WERI-Rb-1 (cell line): Measurements from ENCODE around the gene STEAP2.
"Not testable (repeated sequence)": the region's sequence is repeated elsewhere in the genome, so short reads cannot be mapped to it uniquely, and the experiment has no call there.

Source experiments
- DNase-seq: peaks from one replicate; pipeline ENCODE4 v3.0.0-alpha.2; 2020
- H3K27ac ChIP-seq: fragments of 250-450 bp; sonication (Bioruptor Pico); 2 replicates; pipeline ENCODE4 v1.5.1; 2020; ENCODE audit warnings: mild to moderate bottlenecking, moderate library complexity
- H3K27me3 ChIP-seq: fragments of 250-450 bp; sonication (Bioruptor Pico); 2 replicates; pipeline ENCODE4 v1.5.1; 2021; ENCODE audit warnings: mild to moderate bottlenecking, low read depth, moderate library complexity; ENCODE audit not compliant: insufficient read depth, severe bottlenecking
- H3K36me3 ChIP-seq: fragments of 250-450 bp; sonication (Bioruptor Pico); 2 replicates; pipeline ENCODE4 v1.5.1; 2020; ENCODE audit warnings: mild to moderate bottlenecking, moderate library complexity
- H3K4me3 ChIP-seq: 2 replicates; pipeline ENCODE4 v1.5.1; 2011; ENCODE audit warnings: low read depth, mild to moderate bottlenecking, control low read depth, low read length
- H3K9me3 ChIP-seq: fragments of 250-450 bp; sonication (Bioruptor Pico); 2 replicates; pipeline ENCODE4 v1.5.1; 2021; ENCODE audit warnings: mild to moderate bottlenecking, moderate library complexity; ENCODE audit not compliant: severe bottlenecking
- CTCF ChIP-seq: IDR thresholded peaks from 2 replicates; pipeline ENCODE4 v1.5.1; 2011; ENCODE audit warnings: low read depth, mild to moderate bottlenecking, control low read depth, inconsistent platforms, low read length

Gene STEAP2

GRCh38 chr7:90250601-90251303 is 39.2 kb downstream of the STEAP2 start:
- TF ChIP-seq CTCF = no peak
- Histone ChIP-seq H3K27ac (no peak overlapping the region), H3K36me3 (no peaks in the 10 kb centered on the region), H3K27me3 (no peaks in the 10 kb centered on the region), H3K4me3 (no peak overlapping the region), H3K9me3 (no peaks in the 10 kb centered on the region)
- DNase-seq = no peak

GRCh38 chr7:90251304-90251635 is 39.7 kb downstream of the STEAP2 start:
- Histone ChIP-seq H3K9me3 (no peaks in the 10 kb centered on the region), H3K27ac (no peak overlapping the region), H3K36me3 (no peaks in the 10 kb centered on the region), H3K27me3 (no peaks in the 10 kb centered on the region), H3K4me3 (no peak overlapping the region)
- TF ChIP-seq CTCF = no peak
- no peak for DNase-seq

- not testable (repeated sequence) for H3K27ac ChIP-seq, H3K4me3 ChIP-seq, H3K27me3 ChIP-seq, H3K36me3 ChIP-seq, H3K9me3 ChIP-seq, DNase-seq
These were observed 44.5 kb downstream of the STEAP2 start for GRCh38 chr7:90256011-90256410.

GRCh38 chr7:90256778-90257177 is 45.2 kb downstream of the STEAP2 start:
- Histone ChIP-seq H3K36me3 (no peaks in the 10 kb centered on the region), H3K27me3 (no peaks in the 10 kb centered on the region), H3K9me3 (no peaks in the 10 kb centered on the region), H3K27ac (no peak overlapping the region), H3K4me3 (no peak overlapping the region)
- no peak for DNase-seq
- TF ChIP-seq CTCF = no peak

- Histone ChIP-seq H3K36me3 (no peaks in the 10 kb centered on the region), H3K27me3 (no peaks in the 10 kb centered on the region), H3K27ac (no peak overlapping the region), H3K9me3 (no peaks in the 10 kb centered on the region), H3K4me3 (no peak overlapping the region)
- no peak for TF ChIP-seq CTCF
- no peak for DNase-seq
These were observed 49.9 kb downstream of the STEAP2 start for GRCh38 chr7:90261441-90261840.

GRCh38 chr7:90262438-90262837 is 50.9 kb downstream of the STEAP2 start:
- Histone ChIP-seq H3K27ac (no peak overlapping the region), H3K9me3 (no peaks in the 10 kb centered on the region), H3K27me3 (no peaks in the 10 kb centered on the region), H3K4me3 (no peak overlapping the region), H3K36me3 (no peaks in the 10 kb centered on the region)
- no peak for TF ChIP-seq CTCF
- DNase-seq = no peak
